Neural cell (in vitro differentiated cells): ENCODE data around the gene MOCOS. TPM values are rescaled to one million over a fixed set of nuclear protein-coding genes. Genes with fewer than 3 reads are reported as not detected.

ENCODE experiments used
- H2AFZ ChIP-seq: fragments of 200-600, 300-800 bp; sonication (generic), shearing (Covaris generic); 2 replicates; pipeline ENCODE4 v1.6.0; 2014; ENCODE audit warnings: low read depth, mild to moderate bottlenecking, antibody characterized with exemption, low read length, moderate library complexity
- H3F3A ChIP-seq: fragments of 200-600 bp; shearing (Covaris generic); 2 replicates; pipeline ENCODE4 v1.6.1; 2016; ENCODE audit warnings: mild to moderate bottlenecking, moderate library complexity, mixed read lengths, antibody characterized with exemption, low read length; ENCODE audit not compliant: insufficient read depth, poor library complexity, severe bottlenecking
- H3K27ac ChIP-seq: fragments of 200-600, 300-800 bp; sonication (generic), shearing (Covaris generic); 2 replicates; pipeline ENCODE4 v1.5.1; 2014; ENCODE audit warnings: mild to moderate bottlenecking, low read length, moderate library complexity
- H3K27me3 ChIP-seq: fragments of 300-800, 200-600 bp; sonication (generic), shearing (Covaris generic); 2 replicates; pipeline ENCODE4 v1.6.0; 2014; ENCODE audit warnings: mild to moderate bottlenecking, low read depth, low read length, moderate library complexity; ENCODE audit not compliant: insufficient read depth
- H3K36me3 ChIP-seq: fragments of 300-800, 200-600 bp; sonication (generic), shearing (Covaris generic); 2 replicates; pipeline ENCODE4 v1.5.1; 2014; ENCODE audit warnings: mild to moderate bottlenecking, antibody characterized with exemption, low read length, moderate library complexity; ENCODE audit not compliant: insufficient read depth
- H3K4me2 ChIP-seq: fragments of 300-800, 200-600 bp; sonication (generic), shearing (Covaris generic); 2 replicates; pipeline ENCODE4 v1.6.0; 2014; ENCODE audit warnings: mild to moderate bottlenecking, low read length
- H3K4me3 ChIP-seq: fragments of 300-800, 200-600 bp; sonication (generic), shearing (Covaris generic); 2 replicates; pipeline ENCODE4 v1.5.1; 2014; ENCODE audit warnings: mild to moderate bottlenecking, low read length, moderate library complexity
- H3K79me2 ChIP-seq: fragments of 200-600 bp; shearing (Covaris generic); replicated peaks from 2 replicates; pipeline ENCODE4 v1.6.0; 2014; ENCODE audit warnings: mild to moderate bottlenecking, low read length, moderate library complexity; ENCODE audit not compliant: insufficient read depth
- H3K9ac ChIP-seq: fragments of 300-800, 200-600 bp; sonication (generic), shearing (Covaris generic); 2 replicates; pipeline ENCODE4 v1.6.1; 2016; ENCODE audit warnings: mild to moderate bottlenecking, low read length, mixed read lengths
- H3K9me2 ChIP-seq: fragments of 200-600 bp; shearing (Covaris generic); 2 replicates; pipeline ENCODE4 v1.6.1; 2016; ENCODE audit warnings: mild to moderate bottlenecking, low read length, mixed read lengths; ENCODE audit not compliant: insufficient read depth
- H3K9me3 ChIP-seq: fragments of 200-600, 300-800 bp; sonication (generic), shearing (Covaris generic); 2 replicates; pipeline ENCODE4 v1.6.1; 2016; ENCODE audit warnings: mild to moderate bottlenecking, mixed run types, low read length, moderate library complexity, mixed read lengths
- H4K20me1 ChIP-seq: fragments of 200-600 bp; shearing (Covaris generic); 2 replicates; pipeline ENCODE4 v1.6.1; 2016; ENCODE audit warnings: mild to moderate bottlenecking, mixed run types; ENCODE audit not compliant: insufficient read depth
- CTCF ChIP-seq: fragments of 450-650 bp; IDR thresholded peaks from 2 replicates; pipeline ENCODE4 v1.5.1; 2014; ENCODE audit warnings: antibody characterized with exemption, mild to moderate bottlenecking, moderate library complexity; ENCODE audit not compliant: poor library complexity, severe bottlenecking
- EP300 ChIP-seq: fragments of 450-650 bp; conservative IDR thresholded peaks from 2 replicates; pipeline ENCODE4 v1.6.1; 2014; ENCODE audit warnings: antibody characterized with exemption, mild to moderate bottlenecking, moderate library complexity; ENCODE audit not compliant: poor library complexity, severe bottlenecking
- EZH2 ChIP-seq: fragments of 200-600, 300-800 bp; shearing (Covaris generic), sonication (generic); IDR thresholded peaks from 2 replicates; pipeline ENCODE4 v1.6.1; 2014; ENCODE audit warnings: antibody characterized with exemption, low read length, borderline replicate concordance, mild to moderate bottlenecking; ENCODE audit not compliant: insufficient read depth, poor library complexity, severe bottlenecking
- MXI1 ChIP-seq: fragments of 450-650 bp; conservative IDR thresholded peaks from 2 replicates; pipeline ENCODE4 v1.6.1; 2014; ENCODE audit warnings: antibody characterized with exemption, mild to moderate bottlenecking; ENCODE audit not compliant: poor library complexity, severe bottlenecking
- POLR2AphosphoS5 ChIP-seq: IDR thresholded peaks from 2 replicates; pipeline ENCODE4 v1.6.1; 2012
- RAD21 ChIP-seq: fragments of 450-650 bp; conservative IDR thresholded peaks from 2 replicates; pipeline ENCODE4 v1.6.1; 2014; ENCODE audit warnings: antibody characterized with exemption, mild to moderate bottlenecking, moderate library complexity
- SMC3 ChIP-seq: fragments of 450-650 bp; conservative IDR thresholded peaks from 2 replicates; pipeline ENCODE4 v1.6.1; 2014; ENCODE audit warnings: antibody characterized with exemption, mild to moderate bottlenecking, moderate library complexity; ENCODE audit not compliant: poor library complexity
- TAF1 ChIP-seq: IDR thresholded peaks from 2 replicates; pipeline ENCODE4 v1.6.1; 2012; ENCODE audit warnings: low read depth
- polyA plus RNA-seq: library from polyadenylated mRNA; depleted of rRNA; stranded (reverse); fragments of >200 nt; gene quantifications from 2 replicates; pipeline ENCODE4 v1.2.3, GENCODE V29; 2014
- TF ChIP-seq, protein P1 (sequence below): IDR thresholded peaks from 2 replicates; pipeline ENCODE4 v1.6.1; 2012; ENCODE audit warnings: borderline replicate concordance

MOCOS gene
- polyA plus RNA-seq, 1 donor from 2014 or later, result not detected

DNA sequence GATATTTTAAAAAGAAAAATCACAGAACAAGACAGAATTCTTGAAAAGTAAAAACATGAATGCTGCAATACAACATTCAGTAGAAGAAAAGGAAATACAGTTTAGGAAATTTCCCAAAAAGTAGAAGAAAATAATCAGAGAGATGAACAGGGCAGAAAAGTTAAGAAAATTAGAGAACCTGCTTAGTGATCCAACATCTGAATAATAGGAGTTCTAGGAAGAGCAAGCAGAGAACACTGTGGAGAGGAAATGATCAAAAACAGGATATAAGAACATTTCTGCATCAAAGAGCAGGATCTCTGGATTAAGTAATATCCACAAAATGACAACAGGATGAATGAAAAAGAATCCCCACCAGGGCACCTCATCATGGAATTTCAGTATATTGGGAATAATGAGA is 101.4 kb downstream of the MOCOS start:
- Histone ChIP-seq H2AFZ (no peak overlapping the region), H3K27ac (no peak overlapping the region), H3K79me2 (no peaks in the 10 kb centered on the region), H3K4me3 (no peak overlapping the region), H3F3A (no peaks in the 10 kb centered on the region), H3K9me2 (no peaks in the 10 kb centered on the region), H4K20me1 (no peaks in the 10 kb centered on the region), H3K9me3 (no peaks in the 10 kb centered on the region), H3K4me2 (no peak overlapping the region), H3K9ac (no peak overlapping the region), H3K36me3 (no peaks in the 10 kb centered on the region), H3K27me3 (no peaks in the 10 kb centered on the region)
- no peak for TF ChIP-seq SMC3

- no peak overlapping the region for H3K4me2 ChIP-seq
Measured at GRCh38 chr18:36294031-36294430, 106.7 kb downstream of the MOCOS start.

More at GRCh38 chr18:36294031-36294430, 106.7 kb downstream of the MOCOS start:
- no peak overlapping the region for H3K4me3 ChIP-seq
- H2AFZ ChIP-seq, result no peak overlapping the region
- H3K36me3 ChIP-seq, result no peaks in the 10 kb centered on the region
- no peaks in the 10 kb centered on the region for H3K9me3 ChIP-seq
- H3F3A ChIP-seq, result no peaks in the 10 kb centered on the region
- H3K27me3 ChIP-seq, result no peaks in the 10 kb centered on the region
- TF ChIP-seq POLR2AphosphoS5, result no peak
- no peak for TF ChIP-seq EP300
- TF ChIP-seq, protein P1, sequence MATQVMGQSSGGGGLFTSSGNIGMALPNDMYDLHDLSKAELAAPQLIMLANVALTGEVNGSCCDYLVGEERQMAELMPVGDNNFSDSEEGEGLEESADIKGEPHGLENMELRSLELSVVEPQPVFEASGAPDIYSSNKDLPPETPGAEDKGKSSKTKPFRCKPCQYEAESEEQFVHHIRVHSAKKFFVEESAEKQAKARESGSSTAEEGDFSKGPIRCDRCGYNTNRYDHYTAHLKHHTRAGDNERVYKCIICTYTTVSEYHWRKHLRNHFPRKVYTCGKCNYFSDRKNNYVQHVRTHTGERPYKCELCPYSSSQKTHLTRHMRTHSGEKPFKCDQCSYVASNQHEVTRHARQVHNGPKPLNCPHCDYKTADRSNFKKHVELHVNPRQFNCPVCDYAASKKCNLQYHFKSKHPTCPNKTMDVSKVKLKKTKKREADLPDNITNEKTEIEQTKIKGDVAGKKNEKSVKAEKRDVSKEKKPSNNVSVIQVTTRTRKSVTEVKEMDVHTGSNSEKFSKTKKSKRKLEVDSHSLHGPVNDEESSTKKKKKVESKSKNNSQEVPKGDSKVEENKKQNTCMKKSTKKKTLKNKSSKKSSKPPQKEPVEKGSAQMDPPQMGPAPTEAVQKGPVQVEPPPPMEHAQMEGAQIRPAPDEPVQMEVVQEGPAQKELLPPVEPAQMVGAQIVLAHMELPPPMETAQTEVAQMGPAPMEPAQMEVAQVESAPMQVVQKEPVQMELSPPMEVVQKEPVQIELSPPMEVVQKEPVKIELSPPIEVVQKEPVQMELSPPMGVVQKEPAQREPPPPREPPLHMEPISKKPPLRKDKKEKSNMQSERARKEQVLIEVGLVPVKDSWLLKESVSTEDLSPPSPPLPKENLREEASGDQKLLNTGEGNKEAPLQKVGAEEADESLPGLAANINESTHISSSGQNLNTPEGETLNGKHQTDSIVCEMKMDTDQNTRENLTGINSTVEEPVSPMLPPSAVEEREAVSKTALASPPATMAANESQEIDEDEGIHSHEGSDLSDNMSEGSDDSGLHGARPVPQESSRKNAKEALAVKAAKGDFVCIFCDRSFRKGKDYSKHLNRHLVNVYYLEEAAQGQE, result no peak
- no peak for TF ChIP-seq SMC3
- TF ChIP-seq MXI1, result no peak
- no peak for TF ChIP-seq RAD21
- TF ChIP-seq EZH2, result no peak
- no peak for TF ChIP-seq CTCF
- TF ChIP-seq TAF1, result no peak
- no peaks in the 10 kb centered on the region for H3K9me2 ChIP-seq
- H3K9ac ChIP-seq, result no peak overlapping the region
- H3K27ac ChIP-seq, result no peak overlapping the region
- H3K79me2 ChIP-seq, result peaks cover 3% of the 10 kb centered on the region
- no peaks in the 10 kb centered on the region for H4K20me1 ChIP-seq
